Colonic mucosa (tissue), 4 donors: ENCODE results near the gene ADAMTS14. TPM values are rescaled to one million over a fixed set of nuclear protein-coding genes. Genes with fewer than 3 reads are reported as not detected.

ENCODE experiments used
- DNase-seq: peaks from one replicate; pipeline ENCODE4 v3.0.0-alpha.2; 2020
- H3K27ac ChIP-seq: fragments of 200-600 bp; one replicate; pipeline ENCODE4 v1.8.0; 2021
- H3K27me3 ChIP-seq: fragments of 200-600 bp; one replicate; pipeline ENCODE4 v1.8.0; 2021
- H3K36me3 ChIP-seq: fragments of 200-600 bp; one replicate; pipeline ENCODE4 v1.8.0; 2021
- H3K4me1 ChIP-seq: fragments of 200-600 bp; one replicate; pipeline ENCODE4 v1.8.0; 2021; ENCODE audit warnings: mild to moderate bottlenecking
- H3K4me3 ChIP-seq: fragments of 200-600 bp; one replicate; pipeline ENCODE4 v1.8.0; 2021
- H3K9ac ChIP-seq, 2 donors: one replicate each; pipeline ENCODE4 v1.7.0; 2013; ENCODE audit warnings: control low read depth in 2 of 2, low read depth in 2 of 2, low read length in 2 of 2
- H3K9me3 ChIP-seq: fragments of 200-600 bp; one replicate; pipeline ENCODE4 v1.8.0; 2021
- intact Hi-C: fragments of 100-400 bp; cut with DNase I; formaldehyde crosslinking; loops from one replicate; pipeline ENCODE4 v1.14.1; 2022
- total RNA-seq, 2 donors: library from RNA; stranded (reverse); fragmentation: NEBNext Ultra II Directional in 1 of 2; extraction: Animal tissue kit (Norgen Biotek cat#: 25700) in 1 of 2; gene quantifications; one replicate each; pipeline ENCODE4 v1.2.1, GENCODE V29; 2021
- TF ChIP-seq, protein P1 (sequence below): fragments of 200-600 bp; IDR thresholded peaks from one replicate; pipeline ENCODE4 v1.8.0; 2022; ENCODE audit warnings: antibody characterized with exemption, mild to moderate bottlenecking
- donor health status: healthy.
- donor health status: DM: no; HTN: no; CAD: no.
- donor health status: DM: no; HTN: no; CAD: no.

The ADAMTS14 gene
- total RNA-seq, 2 donors from 2014 or later = 0.93 to 1.5 TPM

- intact Hi-C loops = no loop called here
- Histone ChIP-seq H3K4me1 (no peaks in the 10 kb centered on the region), H3K9me3 (no peaks in the 10 kb centered on the region), H3K9ac (no peak overlapping the region), H3K36me3 (no peaks in the 10 kb centered on the region), H3K27ac (no peak overlapping the region), H3K4me3 (no peak overlapping the region), H3K27me3 (no peaks in the 10 kb centered on the region)
- DNase-seq = no peak
- TF ChIP-seq, protein P1, sequence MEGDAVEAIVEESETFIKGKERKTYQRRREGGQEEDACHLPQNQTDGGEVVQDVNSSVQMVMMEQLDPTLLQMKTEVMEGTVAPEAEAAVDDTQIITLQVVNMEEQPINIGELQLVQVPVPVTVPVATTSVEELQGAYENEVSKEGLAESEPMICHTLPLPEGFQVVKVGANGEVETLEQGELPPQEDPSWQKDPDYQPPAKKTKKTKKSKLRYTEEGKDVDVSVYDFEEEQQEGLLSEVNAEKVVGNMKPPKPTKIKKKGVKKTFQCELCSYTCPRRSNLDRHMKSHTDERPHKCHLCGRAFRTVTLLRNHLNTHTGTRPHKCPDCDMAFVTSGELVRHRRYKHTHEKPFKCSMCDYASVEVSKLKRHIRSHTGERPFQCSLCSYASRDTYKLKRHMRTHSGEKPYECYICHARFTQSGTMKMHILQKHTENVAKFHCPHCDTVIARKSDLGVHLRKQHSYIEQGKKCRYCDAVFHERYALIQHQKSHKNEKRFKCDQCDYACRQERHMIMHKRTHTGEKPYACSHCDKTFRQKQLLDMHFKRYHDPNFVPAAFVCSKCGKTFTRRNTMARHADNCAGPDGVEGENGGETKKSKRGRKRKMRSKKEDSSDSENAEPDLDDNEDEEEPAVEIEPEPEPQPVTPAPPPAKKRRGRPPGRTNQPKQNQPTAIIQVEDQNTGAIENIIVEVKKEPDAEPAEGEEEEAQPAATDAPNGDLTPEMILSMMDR = no peak
These were observed 112.2 kb downstream of the ADAMTS14 start for GRCh38 chr10:70784471-70784870.

DNA sequence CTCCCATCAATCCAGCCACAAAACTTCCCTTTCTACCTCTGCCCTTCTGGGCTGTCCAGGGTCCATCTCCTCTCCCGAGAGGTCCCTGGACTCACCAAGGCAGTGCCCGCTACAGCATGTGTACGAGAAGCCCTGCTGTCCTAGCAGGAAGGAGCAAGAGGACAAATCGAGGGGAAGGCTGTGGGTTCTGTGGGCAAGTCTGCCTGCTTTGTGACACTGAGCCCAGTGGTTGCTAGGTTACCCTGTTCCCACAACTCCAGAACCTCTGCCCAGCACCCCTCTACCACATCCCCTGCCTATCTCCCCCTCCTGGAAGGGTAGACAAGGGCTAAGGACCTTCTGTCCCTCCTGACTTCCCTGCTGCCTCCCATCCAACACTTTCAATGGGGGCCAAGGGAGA, 112.9 kb downstream of the ADAMTS14 start, which contains the start of gene TBATA:
TBATA (minus strand) TSS at position 188 of the 400 bp plus-strand sequence. CDS start 1,998 bp downstream, outside the sequence.
- TF ChIP-seq, protein P1 = no peak
- Histone ChIP-seq H3K9ac (no peak within 1 kb of the TSS), H3K27me3 (no peaks in the 10 kb centered on the region), H3K36me3 (no peaks in the 10 kb centered on the region), H3K4me1 (no peaks in the 10 kb centered on the region), H3K27ac (no peak within 1 kb of the TSS), H3K4me3 (no peak within 1 kb of the TSS), H3K9me3 (no peaks in the 10 kb centered on the region)
- DNase-seq = no peak
- intact Hi-C loops = no loop called here

GRCh38 chr10:70786799-70787415, 114.6 kb downstream of the ADAMTS14 start:
- Histone ChIP-seq H3K9ac (no peak overlapping the region), H3K27ac (no peak overlapping the region), H3K36me3 (no peaks in the 10 kb centered on the region), H3K4me1 (no peaks in the 10 kb centered on the region), H3K27me3 (no peaks in the 10 kb centered on the region), H3K4me3 (no peak overlapping the region), H3K9me3 (no peaks in the 10 kb centered on the region)
- intact Hi-C loops = no loop called here
- TF ChIP-seq, protein P1 = no peak
- DNase-seq = no peak

- Histone ChIP-seq H3K36me3 (no peaks in the 10 kb centered on the region), H3K4me3 (no peak overlapping the region), H3K27me3 (no peaks in the 10 kb centered on the region), H3K27ac (no peak overlapping the region), H3K9ac (no peak overlapping the region), H3K4me1 (no peaks in the 10 kb centered on the region), H3K9me3 (no peaks in the 10 kb centered on the region)
- TF ChIP-seq, protein P1 = no peak
- intact Hi-C loops = no loop called here
- DNase-seq = no peak
These were observed 119.2 kb downstream of the ADAMTS14 start for GRCh38 chr10:70791386-70792039.

GRCh38 chr10:70795613-70796012, 123.3 kb downstream of the ADAMTS14 start:
- no peak overlapping the region for H3K9ac ChIP-seq
- no peaks in the 10 kb centered on the region for H3K4me1 ChIP-seq
- intact Hi-C loops = no loop called here
- TF ChIP-seq, protein P1 = no peak
- no peaks in the 10 kb centered on the region for H3K36me3 ChIP-seq
- no peak overlapping the region for H3K4me3 ChIP-seq
- no peaks in the 10 kb centered on the region for H3K27me3 ChIP-seq
- DNase-seq = no peak
- no peak overlapping the region for H3K27ac ChIP-seq
- no peaks in the 10 kb centered on the region for H3K9me3 ChIP-seq
